ENCODE results near the gene EFS.
"Not testable (repeated sequence)": the region's sequence is repeated elsewhere in the genome, so short reads cannot be mapped to it uniquely, and the experiment has no call there.

The EFS gene

DNA sequence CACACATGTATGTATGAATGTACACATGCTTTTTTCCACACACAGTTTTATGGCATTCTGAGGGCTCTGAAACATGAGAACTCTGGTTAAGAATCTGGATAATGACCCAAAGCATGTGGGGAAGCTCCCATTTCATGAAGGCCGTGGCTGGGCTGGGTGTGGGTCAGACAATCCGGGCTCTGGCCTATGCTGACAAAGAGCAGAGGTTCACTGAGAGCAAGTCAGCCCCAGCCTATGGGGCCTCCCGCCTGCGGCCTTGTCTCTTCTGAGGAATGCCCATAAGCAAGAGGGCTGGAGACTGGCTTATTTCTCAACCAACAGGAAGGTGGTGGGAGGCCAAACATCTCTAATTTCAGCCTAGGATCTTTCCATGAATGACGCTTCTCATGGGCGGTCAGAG is 34.6 kb upstream of the EFS start:
- H3K4me3 ChIP-seq (ENCODE audit: low read depth, low read length) = no peak overlapping the region
- TF ChIP-seq, protein P1, sequence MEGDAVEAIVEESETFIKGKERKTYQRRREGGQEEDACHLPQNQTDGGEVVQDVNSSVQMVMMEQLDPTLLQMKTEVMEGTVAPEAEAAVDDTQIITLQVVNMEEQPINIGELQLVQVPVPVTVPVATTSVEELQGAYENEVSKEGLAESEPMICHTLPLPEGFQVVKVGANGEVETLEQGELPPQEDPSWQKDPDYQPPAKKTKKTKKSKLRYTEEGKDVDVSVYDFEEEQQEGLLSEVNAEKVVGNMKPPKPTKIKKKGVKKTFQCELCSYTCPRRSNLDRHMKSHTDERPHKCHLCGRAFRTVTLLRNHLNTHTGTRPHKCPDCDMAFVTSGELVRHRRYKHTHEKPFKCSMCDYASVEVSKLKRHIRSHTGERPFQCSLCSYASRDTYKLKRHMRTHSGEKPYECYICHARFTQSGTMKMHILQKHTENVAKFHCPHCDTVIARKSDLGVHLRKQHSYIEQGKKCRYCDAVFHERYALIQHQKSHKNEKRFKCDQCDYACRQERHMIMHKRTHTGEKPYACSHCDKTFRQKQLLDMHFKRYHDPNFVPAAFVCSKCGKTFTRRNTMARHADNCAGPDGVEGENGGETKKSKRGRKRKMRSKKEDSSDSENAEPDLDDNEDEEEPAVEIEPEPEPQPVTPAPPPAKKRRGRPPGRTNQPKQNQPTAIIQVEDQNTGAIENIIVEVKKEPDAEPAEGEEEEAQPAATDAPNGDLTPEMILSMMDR (IDR thresholded peaks at IDR 0.05; ENCODE audit: insufficient read depth, low read length, missing control alignments) = no peak
- DNase-seq (ENCODE audit: low read depth, low spot score) = no peak
- ChIA-PET POLR2A (no interaction called here), CTCF (no interaction called here)

GRCh38 chr14:23399136-23399535 is 34.2 kb upstream of the EFS start:
- DNase-seq (ENCODE audit: low read depth, low spot score) = no peak
- TF ChIP-seq, protein P1 (IDR thresholded peaks at IDR 0.05; ENCODE audit: insufficient read depth, low read length, missing control alignments) = no peak
- CTCF ChIA-PET = no interaction called here
- POLR2A ChIA-PET = no interaction called here
- no peak overlapping the region for H3K4me3 ChIP-seq (ENCODE audit: low read depth, low read length)

DNA sequence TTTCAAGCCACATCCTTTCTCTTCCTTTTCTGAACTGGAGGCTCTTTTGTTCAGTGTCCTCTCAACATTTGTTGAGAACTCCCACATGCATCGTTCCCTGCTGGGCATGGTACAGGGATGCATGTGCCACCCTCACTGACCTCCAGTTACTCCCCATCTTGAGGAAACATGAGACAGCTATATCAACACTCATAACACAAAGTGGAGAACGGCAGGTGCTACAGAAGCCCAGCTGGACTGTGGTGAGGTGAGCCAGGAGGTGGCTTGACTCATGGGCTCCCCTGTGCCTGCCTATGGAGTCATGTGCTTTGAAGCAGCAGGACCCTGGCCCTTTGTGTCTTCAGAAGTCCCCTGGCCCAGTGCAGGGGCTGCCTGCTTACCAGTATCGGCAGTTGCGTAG is 33.4 kb upstream of the EFS start:
- POLR2A ChIA-PET = no interaction called here
- H3K4me3 ChIP-seq (ENCODE audit: low read depth, low read length) = no peak overlapping the region
- CTCF ChIA-PET = no interaction called here
- no peak for DNase-seq (ENCODE audit: low read depth, low spot score)
- TF ChIP-seq, protein P1 (IDR thresholded peaks at IDR 0.05; ENCODE audit: insufficient read depth, low read length, missing control alignments) = no peak

GRCh38 chr14:23396781-23397407 is 31.9 kb upstream of the EFS start:
- DNase-seq (ENCODE audit: low read depth, low spot score) = no peak
- ChIA-PET POLR2A (no interaction called here), CTCF (interaction anchor here (1.2 kb wide), 1 partner anchor 17 kb away, joined by 7 read pairs; no protein-coding TSS in a partner anchor)
- TF ChIP-seq, protein P1 (IDR thresholded peaks at IDR 0.05; ENCODE audit: insufficient read depth, low read length, missing control alignments) = no peak
- H3K4me3 ChIP-seq (ENCODE audit: low read depth, low read length) = no peak overlapping the region

DNA sequence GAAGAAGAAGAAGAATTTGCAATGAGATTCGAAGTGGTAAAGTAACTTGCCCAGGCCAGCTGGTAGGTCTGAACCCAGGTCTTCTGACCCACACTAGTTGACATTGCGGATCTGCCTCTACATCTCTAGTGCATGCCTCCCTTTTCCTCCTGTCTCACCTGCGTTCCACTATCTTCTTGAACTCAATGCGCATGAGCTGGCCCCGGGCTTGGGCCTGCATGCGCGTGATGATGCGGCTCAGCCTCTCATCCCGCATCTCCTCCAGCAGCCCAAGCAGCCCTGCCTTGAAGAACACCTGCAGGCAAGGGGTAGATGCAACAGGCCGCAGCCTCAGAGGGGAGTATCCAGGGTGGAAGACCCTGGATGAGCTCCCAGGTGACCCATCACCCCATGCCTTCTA is 31.2 kb upstream of the EFS start:
- CTCF ChIA-PET = interaction anchor here (5.1 kb wide), 1 partner anchor 17 kb away, joined by 45 read pairs; no protein-coding TSS in a partner anchor
- POLR2A ChIA-PET = no interaction called here
- DNase-seq (ENCODE audit: low read depth, low spot score) = no peak
- H3K4me3 ChIP-seq (ENCODE audit: low read depth, low read length) = no peak overlapping the region
- TF ChIP-seq, protein P1 (IDR thresholded peaks at IDR 0.05; ENCODE audit: insufficient read depth, low read length, missing control alignments) = no peak

DNA sequence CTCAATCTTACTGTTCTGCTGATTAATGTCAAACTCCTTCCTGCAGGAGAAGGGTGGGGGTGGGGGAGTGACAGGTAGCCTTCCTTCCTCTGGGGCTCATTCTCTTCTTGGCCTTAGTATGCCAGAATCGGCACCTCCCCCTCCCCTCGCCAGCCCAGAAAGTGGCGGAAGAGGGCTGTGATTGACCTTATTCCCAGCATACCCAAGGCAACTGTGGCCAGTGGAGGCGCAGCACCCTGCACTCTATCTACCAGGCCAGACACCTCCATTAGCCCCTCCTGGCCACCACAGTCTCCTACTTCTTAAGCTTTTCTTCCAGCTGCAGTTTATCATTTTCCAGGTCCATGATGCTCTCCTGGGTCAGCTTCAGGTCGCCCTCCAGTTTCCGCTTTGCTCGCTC is 27.6 kb upstream of the EFS start:
- ChIA-PET POLR2A (no interaction called here), CTCF (interaction anchor here (5.1 kb wide), 1 partner anchor 13 kb away, joined by 45 read pairs; no protein-coding TSS in a partner anchor)
- TF ChIP-seq, protein P1 (IDR thresholded peaks at IDR 0.05; ENCODE audit: insufficient read depth, low read length, missing control alignments) = no peak
- no peak for DNase-seq (ENCODE audit: low read depth, low spot score)
- H3K4me3 ChIP-seq (ENCODE audit: low read depth, low read length) = no peak overlapping the region

- POLR2A ChIA-PET; DNase-seq (ENCODE audit: low read depth, low spot score); H3K4me3 ChIP-seq (ENCODE audit: low read depth, low read length): not testable (repeated sequence)
- CTCF ChIA-PET = interaction anchor here (3.9 kb wide), 1 partner anchor 10 kb away, joined by 20 read pairs; no protein-coding TSS in a partner anchor
Measured at GRCh38 chr14:23389871-23390270, 24.9 kb upstream of the EFS start.

Data from AG04449 (cell line).